CD4-positive, alpha-beta T cell treated with Interleukin-17A for 1 hour (primary cell): ENCODE results near the gene P3H2.

Experiments
- DNase-seq: peaks from one replicate; pipeline ENCODE4 v3.0.0-alpha.2; 2020

The P3H2 gene

DNA sequence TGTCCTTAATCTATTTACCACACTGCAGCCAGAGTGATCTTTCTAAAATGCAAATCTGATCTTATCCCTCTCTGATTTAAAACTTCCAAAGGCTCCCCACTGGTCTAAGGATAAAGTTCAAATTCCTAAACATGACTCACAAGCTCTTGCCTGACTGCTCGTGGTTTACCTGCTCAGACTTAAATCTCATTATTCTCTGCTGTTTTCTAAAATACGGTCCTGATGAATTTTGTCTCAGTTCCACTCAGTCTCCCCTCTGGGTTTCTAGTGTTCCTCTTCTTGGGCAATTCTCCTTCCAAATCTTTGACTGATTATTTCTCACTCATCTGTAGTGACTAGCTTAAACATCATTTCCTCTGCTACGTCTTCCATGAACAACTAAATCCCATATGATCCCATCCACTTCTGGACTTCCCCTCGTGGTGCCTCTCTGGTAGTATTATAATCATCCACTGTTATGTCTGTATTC lies 108.3 kb downstream of the P3H2 start:
- DNase-seq: no peak

DNA sequence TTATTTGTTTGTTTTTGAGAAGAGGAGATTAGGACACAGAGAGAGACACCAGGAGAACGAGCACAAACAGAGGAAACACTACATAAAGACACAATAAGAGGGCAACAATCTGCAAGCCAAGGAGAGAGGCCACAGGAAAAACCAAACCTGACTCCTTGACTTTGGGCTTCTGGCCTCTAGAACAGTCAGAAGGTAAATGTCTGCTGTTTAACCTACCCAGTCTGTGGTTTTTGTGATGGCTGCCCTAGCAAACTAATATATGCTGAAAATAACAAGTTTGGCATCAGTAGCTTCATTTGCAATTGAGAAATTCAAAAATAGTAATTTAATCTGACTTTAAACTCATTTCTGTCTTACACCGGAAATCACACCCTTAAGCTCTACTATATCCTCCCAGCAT lies 110.2 kb downstream of the P3H2 start:
- no peak for DNase-seq

DNA sequence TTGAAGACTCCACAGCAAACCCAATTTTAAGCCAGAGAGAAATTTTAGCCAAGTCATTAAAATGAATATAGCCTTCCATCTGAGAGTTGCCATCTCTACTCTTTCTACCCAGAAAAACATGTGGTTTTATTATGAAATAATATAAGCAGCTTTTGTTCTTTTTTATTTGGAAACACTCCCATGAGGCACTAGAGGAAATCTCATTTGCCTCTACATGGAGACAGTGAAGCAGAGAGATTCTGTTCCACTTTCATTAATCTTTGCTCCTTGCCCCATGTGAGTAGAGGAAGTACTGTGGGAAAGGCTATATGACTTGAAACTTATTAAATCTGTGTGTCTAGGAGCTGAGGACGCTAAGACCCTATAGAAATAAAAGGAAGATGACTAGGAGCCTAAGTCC lies 111.1 kb downstream of the P3H2 start:
- DNase-seq: no peak

GRCh38 chr3:190008432-190008831 lies 112.3 kb downstream of the P3H2 start:
- no peak for DNase-seq

GRCh38 chr3:190005343-190006113 lies 115.2 kb downstream of the P3H2 start:
- no peak for DNase-seq

DNA sequence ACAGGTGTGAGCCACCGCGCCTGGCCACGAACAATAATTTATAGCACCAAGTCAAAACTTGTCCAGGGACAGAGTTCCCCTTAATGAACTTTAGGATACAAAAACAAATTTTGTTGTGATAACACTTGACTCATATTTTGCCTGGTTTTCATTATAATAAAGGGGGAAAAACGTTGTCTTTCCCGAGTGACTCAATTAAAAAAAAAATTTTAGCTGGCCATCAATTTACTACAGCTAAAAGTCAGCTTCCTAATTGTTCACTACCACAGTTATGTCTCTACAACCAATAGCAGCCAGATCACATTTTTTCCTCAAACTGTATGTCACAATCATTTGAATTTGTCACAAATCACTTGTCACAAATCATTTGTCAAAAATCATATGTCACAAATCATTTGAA lies 116.0 kb downstream of the P3H2 start:
- no peak for DNase-seq

DNA sequence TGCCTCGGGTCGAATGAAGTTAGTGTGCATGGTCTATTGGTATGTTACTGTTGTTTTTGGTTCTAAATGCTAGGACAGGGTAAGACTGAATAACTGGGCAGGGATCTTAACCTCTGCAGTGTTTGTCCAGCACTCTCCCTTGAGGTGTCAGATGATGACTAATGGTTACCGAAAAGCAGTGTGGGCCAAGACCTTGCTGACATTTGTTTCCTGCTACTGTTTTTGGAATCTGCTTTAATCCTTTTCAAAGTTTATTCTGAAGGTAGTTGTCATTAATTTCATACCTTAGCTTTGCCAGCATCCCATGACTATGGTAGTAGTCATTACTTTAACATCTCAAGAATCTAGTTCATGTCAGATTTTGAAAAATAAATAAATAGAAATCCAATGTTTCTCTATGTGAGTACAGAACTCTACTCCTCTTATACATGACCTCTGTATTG lies 117.0 kb downstream of the P3H2 start:
- no peak for DNase-seq

GRCh38 chr3:190003068-190003467 lies 117.6 kb downstream of the P3H2 start:
- DNase-seq: no peak

- no peak for DNase-seq
Measured at GRCh38 chr3:190001426-190001825, 119.3 kb downstream of the P3H2 start.

- DNase-seq: no peak
Measured at GRCh38 chr3:190000861-190001196, 119.9 kb downstream of the P3H2 start.

GRCh38 chr3:190000187-190000860 lies 120.4 kb downstream of the P3H2 start:
- no peak for DNase-seq

DNA sequence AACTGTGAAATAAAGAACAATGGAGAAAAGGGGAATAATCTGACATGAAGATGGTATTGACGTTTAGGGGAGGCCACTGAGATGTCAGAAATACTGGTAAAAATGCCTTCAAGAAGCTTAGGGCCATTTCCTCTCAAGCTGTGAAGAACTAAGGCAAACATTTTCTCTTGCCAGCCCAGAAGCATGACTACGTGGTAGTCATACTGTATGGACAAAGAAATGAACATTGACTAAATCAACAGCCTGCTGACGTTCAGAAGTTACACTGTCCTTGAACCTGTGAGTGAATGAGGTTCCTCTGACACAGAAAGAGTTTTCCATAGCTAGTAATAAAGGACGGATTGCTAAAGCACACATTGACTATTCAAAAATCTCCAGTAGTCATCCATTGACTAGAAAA lies 121.0 kb downstream of the P3H2 start:
- DNase-seq: no peak

- DNase-seq: no peak
Measured at GRCh38 chr3:189995129-189995528, 125.6 kb downstream of the P3H2 start.

GRCh38 chr3:189990826-189991225 lies 129.9 kb downstream of the P3H2 start:
- no peak for DNase-seq

DNA sequence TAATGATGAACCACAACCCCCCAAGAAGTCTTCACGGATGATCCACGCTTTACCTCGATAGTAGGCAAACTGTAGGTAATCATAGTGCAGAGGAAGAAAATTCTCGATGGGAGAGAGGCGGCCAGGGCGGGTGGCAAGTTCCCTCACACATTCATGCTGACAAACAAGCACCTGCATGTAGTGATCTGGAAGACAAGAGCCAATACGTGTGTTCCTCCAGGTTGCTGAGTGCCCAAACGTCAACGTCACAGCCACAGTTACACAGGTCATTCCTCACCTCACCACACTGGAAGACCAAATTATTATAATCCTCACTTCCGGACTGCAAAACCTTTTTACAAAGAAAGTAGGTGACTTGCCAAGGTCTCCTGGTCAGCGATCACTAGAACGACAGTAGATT lies 131.8 kb downstream of the P3H2 start:
- no peak for DNase-seq

GRCh38 chr3:189988322-189988721 lies 132.4 kb downstream of the P3H2 start:
- no peak for DNase-seq

DNA sequence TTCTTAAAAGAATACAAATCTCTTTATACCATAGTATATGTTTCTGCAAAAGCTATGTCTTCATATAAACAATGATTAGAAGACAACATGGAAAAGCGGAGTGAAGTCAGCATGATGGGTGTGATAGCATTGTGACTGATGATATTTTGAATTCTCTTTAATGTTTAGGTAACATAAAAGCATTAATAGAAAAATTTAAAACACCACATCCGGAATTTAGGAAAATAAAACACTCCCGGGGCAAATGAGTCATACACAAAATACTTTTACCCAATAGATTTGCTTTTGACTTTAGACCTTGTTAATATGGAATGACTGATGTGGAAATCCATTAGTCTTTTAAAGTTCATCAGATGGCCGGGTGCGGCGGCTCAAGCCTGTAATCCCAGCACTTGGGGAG lies 134.7 kb downstream of the P3H2 start:
- no peak for DNase-seq

GRCh38 chr3:189983612-189984011 lies 137.1 kb downstream of the P3H2 start:
- DNase-seq: no peak

GRCh38 chr3:189982321-189982945 lies 138.3 kb downstream of the P3H2 start:
- DNase-seq: no peak

DNA sequence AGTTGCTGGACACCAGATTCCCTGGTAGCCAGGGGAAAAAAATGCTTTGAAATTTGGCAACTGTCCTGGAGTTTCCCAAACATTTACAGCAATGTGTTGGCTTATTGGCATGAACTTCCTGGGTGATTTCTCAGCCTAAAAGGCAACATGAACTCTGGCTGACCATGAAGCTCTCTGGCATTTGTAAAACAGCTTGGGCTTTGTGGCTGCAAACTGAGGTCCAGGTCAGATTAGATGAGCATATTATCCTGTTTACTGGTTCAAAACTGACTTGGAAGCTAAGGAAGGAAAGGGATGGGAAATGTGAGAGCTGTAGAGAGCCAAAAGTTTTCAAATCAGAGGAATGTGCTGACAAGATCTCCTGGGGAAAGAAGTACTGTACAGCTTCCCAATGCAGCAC lies 139.0 kb downstream of the P3H2 start:
- no peak for DNase-seq

DNA sequence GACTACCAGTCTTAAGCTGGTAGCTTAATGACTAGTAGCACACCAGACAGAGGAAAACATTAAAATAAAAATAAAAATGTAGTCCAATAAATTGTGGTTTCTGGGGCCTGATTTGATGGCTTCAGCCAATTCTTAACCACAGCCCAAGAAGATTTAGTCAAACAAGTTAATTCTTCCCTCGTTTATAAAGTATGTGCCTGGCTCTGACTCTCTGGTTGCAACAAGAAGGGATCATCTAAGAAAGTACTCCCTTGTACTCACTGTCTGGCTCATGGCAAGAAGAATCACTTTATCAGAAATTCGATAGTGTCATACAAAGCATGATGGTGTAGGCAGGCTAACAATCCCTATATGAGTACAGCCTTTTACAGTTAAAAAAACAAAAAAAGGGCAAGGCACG lies 141.9 kb downstream of the P3H2 start:
- DNase-seq: no peak

DNA sequence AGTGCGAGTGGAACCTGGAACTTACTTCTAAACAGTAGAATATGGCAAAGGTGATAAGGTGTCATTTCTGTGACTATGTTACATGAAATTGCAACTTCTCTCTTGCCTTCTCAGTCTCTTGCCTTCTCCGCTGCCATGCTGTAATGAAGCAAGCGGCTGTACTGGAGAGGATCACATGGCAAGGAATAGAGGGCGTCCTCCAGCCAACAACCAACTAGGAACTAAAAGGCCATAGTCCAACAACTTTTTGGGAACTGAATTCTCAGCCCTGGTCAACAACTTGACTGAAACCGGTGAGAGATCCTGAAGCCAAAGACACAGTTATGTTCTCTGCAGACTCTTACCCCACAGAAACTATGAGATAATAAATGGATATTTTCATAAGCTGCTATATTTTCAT lies 143.5 kb downstream of the P3H2 start:
- DNase-seq: no peak

GRCh38 chr3:189975391-189975990 lies 145.2 kb downstream of the P3H2 start:
- no peak for DNase-seq

- no peak for DNase-seq
Measured at GRCh38 chr3:189974359-189974758, 146.3 kb downstream of the P3H2 start.
